Head of caudate nucleus (tissue), 42 donors: Measurements from ENCODE around the gene SLC3A2.

Source experiments
- DNase-seq, 42 donors: peaks; one replicate each; pipeline versions ENCODE4 v3.0.0 to v3.0.0-alpha.2; 2020 to 2021; ENCODE audit warnings: mixed read lengths in 7 of 42
- intact Hi-C: fragments of 100-400 bp; cut with DNase I; formaldehyde crosslinking; loops from one replicate; pipeline ENCODE4 v1.15.0; 2022

The SLC3A2 gene

DNA sequence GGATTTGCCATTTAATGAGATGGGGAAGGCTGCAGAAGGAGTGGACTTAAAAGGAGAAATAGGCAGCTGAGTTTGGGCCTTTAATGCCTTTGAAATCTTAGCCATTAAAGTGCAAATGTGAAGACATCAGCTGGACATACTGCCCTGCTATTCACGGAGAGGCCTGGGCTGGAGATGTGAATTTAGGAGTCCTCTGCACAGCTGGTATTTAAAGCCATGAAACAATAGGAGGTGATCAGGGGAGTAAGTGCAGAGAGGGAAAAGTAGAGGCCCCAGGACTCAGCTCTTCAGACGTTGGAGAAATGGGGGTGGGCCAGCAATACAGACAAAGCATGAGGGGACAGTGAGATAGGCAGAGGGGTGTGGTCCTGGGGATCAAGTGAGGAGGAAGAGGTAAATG lies 16.6 kb downstream of the SLC3A2 start:
- DNase-seq: no peak
- intact Hi-C loops: no loop called here

GRCh38 chr11:62898027-62898426 lies 17.3 kb downstream of the SLC3A2 start:
- intact Hi-C loops: no loop called here
- DNase-seq: no peak

DNA sequence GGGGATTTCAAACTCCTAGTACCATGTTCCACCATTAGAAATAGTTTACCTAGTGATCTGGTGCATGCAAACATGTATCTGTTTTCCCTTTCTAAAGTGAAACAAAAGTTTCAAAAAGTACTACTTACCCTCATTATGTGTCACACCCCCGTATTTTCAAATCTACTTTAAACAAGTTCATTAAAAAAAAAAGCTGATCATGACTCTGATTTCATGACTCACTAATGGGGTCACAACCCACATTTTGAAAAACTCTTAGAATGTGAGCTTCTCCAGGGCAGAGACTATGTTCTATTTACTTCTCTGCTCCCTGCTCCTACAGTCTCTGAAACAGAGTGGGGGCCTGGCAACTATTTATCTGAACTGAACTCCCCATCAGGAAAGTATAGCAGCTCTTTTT lies 22.2 kb downstream of the SLC3A2 start:
- DNase-seq: no peak
- intact Hi-C loops: no loop called here

GRCh38 chr11:62905296-62905695 lies 24.6 kb downstream of the SLC3A2 start:
- intact Hi-C loops: no loop called here
- DNase-seq: no peak

DNA sequence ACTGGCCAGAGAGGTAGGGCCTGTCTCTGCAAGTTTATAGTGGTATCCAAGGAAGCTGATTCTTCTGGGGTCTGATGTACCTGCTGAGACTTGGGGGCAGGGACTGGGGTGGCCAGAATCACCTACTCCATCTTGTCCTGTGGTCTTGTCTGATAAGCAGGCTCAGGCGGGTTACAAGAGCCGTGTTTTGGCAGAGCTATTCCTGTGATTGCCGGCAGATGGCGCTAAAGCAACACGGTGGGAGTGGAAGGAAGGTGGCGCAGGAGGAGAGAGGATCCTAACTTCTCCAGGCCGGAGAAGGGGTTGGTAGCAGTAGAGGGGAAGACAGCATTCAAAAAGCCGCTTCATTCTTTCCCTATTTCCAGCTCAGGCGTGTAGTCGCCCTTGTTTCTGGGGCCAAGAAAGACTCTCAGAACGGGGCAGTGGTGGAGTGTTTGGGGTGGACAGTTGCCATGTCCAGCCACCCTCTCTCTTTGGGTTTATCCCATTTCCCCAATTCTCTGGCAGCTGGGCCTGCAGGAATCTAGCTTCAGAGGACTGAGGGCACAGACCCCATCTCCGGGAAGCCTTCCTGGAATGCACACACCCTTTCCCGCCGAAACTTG lies 25.3 kb downstream of the SLC3A2 start:
- intact Hi-C loops: loop anchor here (2.0 kb wide), 1 partner anchor 119 kb away; no protein-coding TSS in a partner anchor
- peak; percentile 62 to 93 (median 88) for DNase-seq

- intact Hi-C loops: no loop called here
- DNase-seq: peak in 3 of 42 donors; percentile 18 to 32 (median 31)
Observed at GRCh38 chr11:62908468-62909072, 27.9 kb downstream of the SLC3A2 start.

GRCh38 chr11:62909107-62909894 lies 28.6 kb downstream of the SLC3A2 start:
- intact Hi-C loops: no loop called here
- DNase-seq: peak in 28 of 42 donors; percentile 19 to 74 (median 50)

DNA sequence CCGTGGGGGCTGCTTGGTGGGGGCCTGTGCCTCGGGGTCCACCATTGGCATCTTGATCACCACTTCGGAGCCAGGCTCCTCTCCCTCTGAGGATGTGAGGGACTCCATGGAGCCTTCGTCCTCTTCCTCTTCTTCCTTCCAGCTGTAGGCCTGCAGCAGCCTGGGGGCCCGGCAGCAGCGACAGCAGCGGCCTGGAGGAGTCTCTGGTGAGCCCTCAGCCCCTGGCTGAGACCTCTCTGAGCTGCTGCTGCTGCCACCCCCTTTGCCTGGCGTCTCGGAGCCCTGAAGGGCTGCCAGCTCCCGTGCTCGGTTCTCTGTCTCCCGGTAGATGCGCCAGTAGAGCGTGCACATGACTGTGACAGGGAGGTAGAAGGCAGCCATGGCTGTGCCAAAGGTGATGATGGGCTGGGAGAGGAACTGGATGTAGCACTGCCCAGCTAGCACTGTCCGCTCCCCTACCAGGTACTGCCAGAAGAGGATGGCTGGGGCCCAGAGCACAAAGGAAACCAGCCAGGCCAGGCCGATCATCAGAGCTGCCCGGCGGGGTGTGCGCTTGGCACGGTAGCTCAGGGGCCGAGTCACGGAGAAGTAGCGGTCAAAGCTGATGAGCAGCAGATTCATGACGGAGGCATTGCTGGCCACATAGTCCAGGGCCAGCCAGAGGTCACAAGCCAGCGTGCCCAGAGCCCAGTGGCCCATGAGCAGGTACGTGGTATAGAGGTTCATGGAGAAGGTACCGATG lies 29.6 kb downstream of the SLC3A2 start:
- DNase-seq: no peak
- intact Hi-C loops: no loop called here

GRCh38 chr11:62911137-62912130 lies 30.7 kb downstream of the SLC3A2 start:
- DNase-seq: no peak
- intact Hi-C loops: no loop called here

- DNase-seq: no peak
- intact Hi-C loops: no loop called here
Observed at GRCh38 chr11:62912268-62912667, 31.6 kb downstream of the SLC3A2 start.

- intact Hi-C loops: no loop called here
- DNase-seq: no peak
Observed at GRCh38 chr11:62914416-62914815, 33.7 kb downstream of the SLC3A2 start.

DNA sequence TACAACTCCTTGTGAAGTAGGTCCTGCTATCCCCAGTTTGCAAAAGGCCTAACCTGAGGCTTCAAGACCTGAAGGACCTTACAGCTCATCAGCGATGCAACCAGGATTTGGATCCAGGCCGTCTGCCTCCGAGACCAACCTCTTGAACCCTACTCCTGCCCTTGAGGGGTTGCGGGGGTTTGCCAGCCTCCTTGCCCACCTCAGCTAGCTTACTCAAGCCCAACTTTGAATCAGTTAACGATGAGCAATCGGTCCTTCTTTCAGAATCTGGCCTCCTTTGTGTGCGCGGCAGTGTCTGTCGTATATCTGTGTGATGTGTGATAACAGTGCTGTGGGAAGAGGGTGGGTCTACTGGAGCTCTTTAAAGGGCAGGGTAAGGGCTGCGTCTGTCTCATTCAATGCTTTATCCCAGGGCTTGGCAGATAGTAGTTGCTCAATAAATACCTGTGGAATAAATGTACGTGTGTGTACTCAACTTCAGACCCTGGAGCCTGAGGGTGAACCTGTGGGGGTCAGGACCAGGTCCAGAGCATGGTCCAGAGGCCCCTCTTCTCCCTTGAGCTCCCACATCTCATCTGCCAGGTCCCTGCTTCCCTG lies 37.3 kb downstream of the SLC3A2 start:
- intact Hi-C loops: no loop called here
- no peak for DNase-seq

DNA sequence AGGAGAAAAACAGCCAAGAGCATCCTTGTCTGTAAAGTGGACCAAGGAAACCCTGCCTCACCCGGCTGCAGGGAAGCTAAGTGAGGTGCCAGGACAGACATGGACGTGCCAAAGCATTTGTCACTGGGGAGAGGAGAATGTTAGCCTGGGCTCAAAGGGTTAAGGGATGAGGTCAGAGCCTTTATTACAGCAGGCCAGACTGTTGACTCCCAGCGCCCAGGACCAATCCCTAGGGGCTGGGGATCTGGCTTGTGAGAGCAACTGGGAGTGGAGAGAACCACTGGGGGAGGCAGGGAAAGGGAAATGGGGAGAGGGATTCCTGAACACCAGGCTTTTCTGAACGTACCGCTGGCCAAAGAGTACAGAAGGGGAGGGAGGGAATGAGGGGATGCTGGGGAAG lies 37.8 kb downstream of the SLC3A2 start:
- intact Hi-C loops: no loop called here
- no peak for DNase-seq

GRCh38 chr11:62919476-62919875 lies 38.8 kb downstream of the SLC3A2 start:
- intact Hi-C loops: no loop called here
- peak in 35 of 42 donors; percentile 35 to 87 (median 62) for DNase-seq

DNA sequence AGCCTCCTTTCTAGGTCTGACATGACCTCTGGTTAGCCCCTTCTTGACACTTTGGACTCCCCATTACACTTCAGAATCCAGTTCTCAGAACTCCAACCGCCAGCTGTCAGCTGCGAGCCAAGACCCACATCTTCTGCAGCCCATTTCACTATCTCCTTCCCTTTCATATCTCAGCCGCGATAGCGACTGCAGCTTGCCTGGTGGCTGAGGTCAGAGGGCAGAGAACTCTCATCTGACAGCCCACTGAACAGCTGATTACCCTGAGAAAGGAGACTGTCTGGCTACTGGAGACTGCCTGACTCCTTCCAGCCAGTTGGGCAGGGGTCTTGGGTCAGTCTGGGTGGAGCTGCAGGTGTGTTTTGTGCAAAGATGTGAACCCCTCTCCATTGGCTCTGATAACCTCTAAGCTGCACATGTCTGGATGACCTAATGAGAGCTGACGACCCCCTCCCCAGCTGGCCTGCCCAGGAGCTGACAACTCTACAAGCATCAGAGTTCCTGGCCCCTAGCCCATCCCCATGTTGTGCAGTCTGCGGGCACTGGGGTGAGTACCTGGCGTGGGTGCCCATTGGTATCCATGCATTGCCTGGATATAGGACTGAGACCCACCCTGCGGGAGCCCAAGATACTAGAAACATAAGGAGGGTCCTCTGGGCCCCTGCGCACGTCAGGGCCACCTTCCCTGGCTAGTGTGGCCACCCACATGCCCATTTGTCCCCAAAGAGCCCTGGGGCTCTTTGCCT lies 39.4 kb downstream of the SLC3A2 start:
- intact Hi-C loops: no loop called here
- DNase-seq: no peak

GRCh38 chr11:62921201-62921572 lies 40.5 kb downstream of the SLC3A2 start, which contains the start of gene CHRM1:
TSS of gene CHRM1 (minus strand) at chr11:62921363. CDS start at chr11:62911100, 10,263 bp downstream.
- DNase-seq: peak; percentile 45 to 94 (median 82)
- intact Hi-C loops: no loop called here

DNA sequence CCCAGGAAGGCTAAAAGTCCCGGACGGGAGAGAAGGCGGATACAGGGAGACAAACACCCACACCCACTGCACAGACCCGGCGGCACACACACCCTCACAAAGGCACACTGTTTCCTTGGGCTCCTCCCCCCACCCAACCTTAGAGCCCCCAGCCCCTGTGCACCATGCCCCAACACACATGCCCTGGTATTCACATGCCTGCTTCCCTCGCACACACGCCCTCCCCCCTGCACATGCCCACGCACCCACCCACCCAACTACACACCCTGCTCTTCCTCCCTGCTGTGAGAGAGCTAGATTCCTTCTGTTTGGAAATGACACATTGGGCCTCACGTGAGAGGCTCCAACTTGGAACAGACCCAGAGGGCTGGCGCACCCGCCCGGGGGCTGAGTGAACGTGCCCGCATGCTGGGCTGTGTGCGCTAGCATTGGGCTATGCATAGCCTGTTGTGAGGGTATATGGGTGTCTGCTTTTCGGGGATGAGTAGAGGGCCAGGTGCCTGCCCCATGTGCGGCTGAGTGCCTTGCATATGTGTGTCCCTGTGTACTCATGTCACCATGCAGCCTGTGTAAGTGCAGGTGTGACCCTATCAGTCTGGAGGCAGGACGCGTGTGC lies 41.0 kb downstream of the SLC3A2 start:
- DNase-seq: peak in 39 of 42 donors; percentile 33 to 80 (median 62)
- intact Hi-C loops: no loop called here
